Activated T-cell treated with anti-CD3 and anti-CD28 coated beads, Interleukin-2, amount 50 U/mL, for 24 hours (primary cell): ENCODE data around the gene DHPS.

ENCODE experiments used
- DNase-seq: peaks from one replicate; pipeline ENCODE4 v3.0.0-alpha.2; 2020
- H3K27ac Mint-ChIP-seq: 2 replicates; pipeline ENCODE4 v1.8.0; 2020; ENCODE audit warnings: mild to moderate bottlenecking, mixed read lengths
- H3K27me3 Mint-ChIP-seq: 2 replicates; pipeline ENCODE4 v1.8.0; 2020; ENCODE audit warnings: mixed read lengths
- H3K36me3 Mint-ChIP-seq: 2 replicates; pipeline ENCODE4 v1.8.0; 2020; ENCODE audit warnings: low read depth, mixed read lengths
- H3K4me1 Mint-ChIP-seq: 2 replicates; pipeline ENCODE4 v1.8.0; 2020; ENCODE audit warnings: low read depth, mixed read lengths
- H3K4me3 Mint-ChIP-seq: 2 replicates; pipeline ENCODE4 v1.8.0; 2020; ENCODE audit warnings: mild to moderate bottlenecking, moderate library complexity, mixed read lengths
- H3K9me3 Mint-ChIP-seq: 2 replicates; pipeline ENCODE4 v1.8.0; 2020; ENCODE audit warnings: mixed read lengths

The DHPS gene

GRCh38 chr19:12672744-12673143 is 8.9 kb downstream of the DHPS start:
- H3K9me3 Mint-ChIP-seq = no peaks in the 10 kb centered on the region
- H3K4me3 Mint-ChIP-seq = no peak overlapping the region
- peak overlapping the region; percentile 55 for H3K27ac Mint-ChIP-seq
- H3K36me3 Mint-ChIP-seq = peaks cover 92% of the 10 kb centered on the region
- DNase-seq = no peak
- no peaks in the 10 kb centered on the region for H3K27me3 Mint-ChIP-seq
- H3K4me1 Mint-ChIP-seq = peaks cover 38% of the 10 kb centered on the region

- Mint-ChIP-seq H3K36me3 (peaks cover 89% of the 10 kb centered on the region), H3K27ac (peak overlapping the region; percentile 100), H3K9me3 (no peaks in the 10 kb centered on the region), H3K4me3 (peak overlapping the region; percentile 95), H3K27me3 (no peaks in the 10 kb centered on the region), H3K4me1 (peaks cover 47% of the 10 kb centered on the region)
- DNase-seq = no peak
These were observed 11.3 kb downstream of the DHPS start for GRCh38 chr19:12670159-12670928.

GRCh38 chr19:12669270-12670158 is 12.2 kb downstream of the DHPS start:
- Mint-ChIP-seq H3K4me1 (peaks cover 55% of the 10 kb centered on the region), H3K27ac (peak overlapping the region; percentile 100), H3K9me3 (no peaks in the 10 kb centered on the region), H3K4me3 (peak overlapping the region; percentile 95), H3K27me3 (no peaks in the 10 kb centered on the region), H3K36me3 (peaks cover 89% of the 10 kb centered on the region)
- DNase-seq = peak; percentile 85

- H3K27me3 Mint-ChIP-seq = no peaks in the 10 kb centered on the region
- peak overlapping the region; percentile 100 for H3K27ac Mint-ChIP-seq
- H3K4me3 Mint-ChIP-seq = peak overlapping the region; percentile 95
- H3K9me3 Mint-ChIP-seq = no peaks in the 10 kb centered on the region
- no peak for DNase-seq
- peaks cover 89% of the 10 kb centered on the region for H3K36me3 Mint-ChIP-seq
- peaks cover 56% of the 10 kb centered on the region for H3K4me1 Mint-ChIP-seq
These were observed 12.8 kb downstream of the DHPS start for GRCh38 chr19:12668932-12669269.

- Mint-ChIP-seq H3K27ac (peak overlapping the region; percentile 100), H3K4me1 (peaks cover 56% of the 10 kb centered on the region), H3K27me3 (no peaks in the 10 kb centered on the region), H3K9me3 (no peaks in the 10 kb centered on the region), H3K36me3 (peaks cover 89% of the 10 kb centered on the region), H3K4me3 (peak overlapping the region; percentile 95)
- DNase-seq = no peak
These were observed 13.3 kb downstream of the DHPS start for GRCh38 chr19:12668346-12668745.

- H3K36me3 Mint-ChIP-seq = peaks cover 89% of the 10 kb centered on the region
- peak overlapping the region; percentile 100 for H3K27ac Mint-ChIP-seq
- H3K4me1 Mint-ChIP-seq = peaks cover 56% of the 10 kb centered on the region
- H3K27me3 Mint-ChIP-seq = no peaks in the 10 kb centered on the region
- peak overlapping the region; percentile 95 for H3K4me3 Mint-ChIP-seq
- H3K9me3 Mint-ChIP-seq = no peaks in the 10 kb centered on the region
- DNase-seq = no peak
These were observed 13.9 kb downstream of the DHPS start for GRCh38 chr19:12667731-12668302.

- no peaks in the 10 kb centered on the region for H3K9me3 Mint-ChIP-seq
- peak; percentile 90 for DNase-seq
- H3K4me3 Mint-ChIP-seq = peak within 1 kb of the TSS; percentile 95
- no peaks in the 10 kb centered on the region for H3K27me3 Mint-ChIP-seq
- peak within 1 kb of the TSS; percentile 100 for H3K27ac Mint-ChIP-seq
- H3K4me1 Mint-ChIP-seq = peaks cover 52% of the 10 kb centered on the region
- peaks cover 87% of the 10 kb centered on the region for H3K36me3 Mint-ChIP-seq
These were observed 15.2 kb downstream of the DHPS start, which contains the start of the genes MAN2B1 and WDR83 for GRCh38 chr19:12666265-12667048. MAN2B1 (minus strand) TSS chr19:12666742; CDS start chr19:12666701, 41 bp downstream. WDR83 (plus strand) TSS chr19:12666807; CDS start chr19:12669791, 2,984 bp downstream.

- Mint-ChIP-seq H3K4me1 (peaks cover 49% of the 10 kb centered on the region), H3K27ac (peak overlapping the region; percentile 100), H3K27me3 (no peaks in the 10 kb centered on the region), H3K9me3 (no peaks in the 10 kb centered on the region), H3K4me3 (peak overlapping the region; percentile 95), H3K36me3 (peaks cover 91% of the 10 kb centered on the region)
- peak; percentile 53 for DNase-seq
These were observed 15.9 kb downstream of the DHPS start for GRCh38 chr19:12665671-12666264.

- peaks cover 90% of the 10 kb centered on the region for H3K36me3 Mint-ChIP-seq
- peak overlapping the region; percentile 100 for H3K27ac Mint-ChIP-seq
- peaks cover 44% of the 10 kb centered on the region for H3K4me1 Mint-ChIP-seq
- no peaks in the 10 kb centered on the region for H3K27me3 Mint-ChIP-seq
- DNase-seq = peak; percentile 67
- no peaks in the 10 kb centered on the region for H3K9me3 Mint-ChIP-seq
- peak overlapping the region; percentile 95 for H3K4me3 Mint-ChIP-seq
These were observed 16.5 kb downstream of the DHPS start for GRCh38 chr19:12665281-12665573.

GRCh38 chr19:12664406-12665280 is 17.0 kb downstream of the DHPS start:
- DNase-seq = no peak
- peaks cover 90% of the 10 kb centered on the region for H3K36me3 Mint-ChIP-seq
- H3K4me1 Mint-ChIP-seq = peaks cover 43% of the 10 kb centered on the region
- H3K4me3 Mint-ChIP-seq = peak overlapping the region; percentile 95
- no peaks in the 10 kb centered on the region for H3K27me3 Mint-ChIP-seq
- H3K9me3 Mint-ChIP-seq = no peaks in the 10 kb centered on the region
- peak overlapping the region; percentile 100 for H3K27ac Mint-ChIP-seq

- Mint-ChIP-seq H3K36me3 (peaks cover 88% of the 10 kb centered on the region), H3K27ac (no peak overlapping the region), H3K27me3 (no peaks in the 10 kb centered on the region), H3K4me3 (no peak overlapping the region), H3K4me1 (peaks cover 17% of the 10 kb centered on the region), H3K9me3 (no peaks in the 10 kb centered on the region)
- DNase-seq = no peak
These were observed 20.7 kb downstream of the DHPS start for GRCh38 chr19:12660980-12661379.

GRCh38 chr19:12657966-12658365 is 23.7 kb downstream of the DHPS start:
- no peak overlapping the region for H3K27ac Mint-ChIP-seq
- H3K36me3 Mint-ChIP-seq = peaks cover 81% of the 10 kb centered on the region
- no peaks in the 10 kb centered on the region for H3K4me1 Mint-ChIP-seq
- no peaks in the 10 kb centered on the region for H3K27me3 Mint-ChIP-seq
- H3K9me3 Mint-ChIP-seq = no peaks in the 10 kb centered on the region
- no peak for DNase-seq
- no peak overlapping the region for H3K4me3 Mint-ChIP-seq

GRCh38 chr19:12656899-12657571 is 24.6 kb downstream of the DHPS start:
- Mint-ChIP-seq H3K4me3 (no peak overlapping the region), H3K36me3 (peaks cover 78% of the 10 kb centered on the region), H3K9me3 (no peaks in the 10 kb centered on the region), H3K27me3 (no peaks in the 10 kb centered on the region), H3K27ac (no peak overlapping the region), H3K4me1 (no peaks in the 10 kb centered on the region)
- no peak for DNase-seq
